Measurements from ENCODE around the gene BMPR2. TPM values are rescaled to one million over a fixed set of nuclear protein-coding genes. Genes with fewer than 3 reads are reported as not detected.

The BMPR2 gene
- total and polyA plus RNA-seq, 7 donors = 2.5 to 74.9 (median 49.9) TPM

DNA sequence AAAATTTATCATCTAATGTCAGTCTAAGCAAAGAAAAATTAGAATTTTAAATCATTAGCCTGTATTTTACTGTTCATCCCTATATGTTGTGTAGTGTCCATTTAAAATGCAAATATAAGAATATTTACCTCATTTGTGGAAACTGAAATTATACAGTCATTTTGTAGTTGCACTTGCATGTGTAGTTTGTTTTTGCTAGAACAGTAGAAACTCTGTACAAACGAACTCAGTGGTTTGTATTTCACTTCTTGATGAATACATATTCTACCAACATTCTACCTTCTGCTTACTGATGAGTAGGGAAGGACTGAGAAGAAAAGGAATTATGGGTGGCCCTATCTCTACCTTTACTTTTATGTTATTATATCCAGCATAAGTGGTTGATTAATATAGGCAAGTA lies 29.7 kb downstream of the BMPR2 start:
- no peak for DNase-seq

DNA sequence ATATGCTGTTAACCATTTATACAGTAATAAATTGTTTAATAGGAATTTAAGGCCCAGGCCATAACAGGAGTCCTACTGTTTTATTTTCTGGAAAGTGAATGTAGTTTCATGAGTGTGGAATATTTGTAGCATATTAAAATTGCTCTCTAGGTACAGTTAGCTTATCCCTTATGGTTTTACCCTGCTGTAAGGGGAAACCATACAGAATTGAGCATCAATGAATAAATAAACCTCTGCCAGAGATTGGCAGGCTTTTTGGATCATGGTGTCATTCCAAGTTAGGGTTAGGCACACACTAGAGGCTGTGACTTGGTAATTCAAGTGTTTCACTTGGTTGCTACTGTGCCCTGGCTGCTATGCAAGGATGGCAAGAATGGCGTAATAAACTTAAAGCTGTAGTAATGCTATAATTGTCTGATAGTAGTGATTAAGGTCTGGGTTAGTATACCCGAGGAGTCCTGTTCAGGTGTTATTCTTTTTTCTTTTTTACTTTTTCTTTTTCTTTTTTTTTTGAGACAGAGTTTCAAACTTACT lies 30.4 kb downstream of the BMPR2 start:
- no peak for DNase-seq
- Histone ChIP-seq H3K9me3 (no peaks in the 10 kb centered on the region), H3K4me3 (no peak overlapping the region), H3K4me1 (peaks cover 0 to 7% (median 0%) of the 10 kb centered on the region in 4 donors), H3K36me3 (no peaks in the 10 kb centered on the region), H3K27ac (no peak overlapping the region), H3K27me3 (no peaks in the 10 kb centered on the region)
- TF ChIP-seq POLR2A (IDR thresholded peaks at IDR 0.05) (no peak), EP300 (IDR thresholded peaks at IDR 0.05) (no peak), POLR2AphosphoS5 (IDR thresholded peaks at IDR 0.05) (no peak)
- TF ChIP-seq, protein P1, sequence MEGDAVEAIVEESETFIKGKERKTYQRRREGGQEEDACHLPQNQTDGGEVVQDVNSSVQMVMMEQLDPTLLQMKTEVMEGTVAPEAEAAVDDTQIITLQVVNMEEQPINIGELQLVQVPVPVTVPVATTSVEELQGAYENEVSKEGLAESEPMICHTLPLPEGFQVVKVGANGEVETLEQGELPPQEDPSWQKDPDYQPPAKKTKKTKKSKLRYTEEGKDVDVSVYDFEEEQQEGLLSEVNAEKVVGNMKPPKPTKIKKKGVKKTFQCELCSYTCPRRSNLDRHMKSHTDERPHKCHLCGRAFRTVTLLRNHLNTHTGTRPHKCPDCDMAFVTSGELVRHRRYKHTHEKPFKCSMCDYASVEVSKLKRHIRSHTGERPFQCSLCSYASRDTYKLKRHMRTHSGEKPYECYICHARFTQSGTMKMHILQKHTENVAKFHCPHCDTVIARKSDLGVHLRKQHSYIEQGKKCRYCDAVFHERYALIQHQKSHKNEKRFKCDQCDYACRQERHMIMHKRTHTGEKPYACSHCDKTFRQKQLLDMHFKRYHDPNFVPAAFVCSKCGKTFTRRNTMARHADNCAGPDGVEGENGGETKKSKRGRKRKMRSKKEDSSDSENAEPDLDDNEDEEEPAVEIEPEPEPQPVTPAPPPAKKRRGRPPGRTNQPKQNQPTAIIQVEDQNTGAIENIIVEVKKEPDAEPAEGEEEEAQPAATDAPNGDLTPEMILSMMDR (IDR thresholded peaks at IDR 0.05) = no peak
- intact Hi-C loops (cut with DNase I) = no loop called here
- 88 to 94% methylated on average over 2 of the region's 2 CpGs for WGBS, 2 donors

More for the DNA sequence above, 29.7 kb downstream of the BMPR2 start:
- TF ChIP-seq POLR2AphosphoS5 (IDR thresholded peaks at IDR 0.05) (no peak), EP300 (IDR thresholded peaks at IDR 0.05) (no peak)
- TF ChIP-seq, protein P1 (IDR thresholded peaks at IDR 0.05) = no peak
- 63 to 75% methylated on average over 1 of the region's 1 CpG for WGBS, 2 donors
- Histone ChIP-seq H3K27ac (no peak overlapping the region), H3K4me3 (no peak overlapping the region), H3K9me3 (no peaks in the 10 kb centered on the region), H3K27me3 (no peaks in the 10 kb centered on the region), H3K4me1 (peaks cover 0 to 7% (median 0%) of the 10 kb centered on the region in 4 donors), H3K36me3 (no peaks in the 10 kb centered on the region)
- intact Hi-C loops (cut with DNase I) = no loop called here

DNA sequence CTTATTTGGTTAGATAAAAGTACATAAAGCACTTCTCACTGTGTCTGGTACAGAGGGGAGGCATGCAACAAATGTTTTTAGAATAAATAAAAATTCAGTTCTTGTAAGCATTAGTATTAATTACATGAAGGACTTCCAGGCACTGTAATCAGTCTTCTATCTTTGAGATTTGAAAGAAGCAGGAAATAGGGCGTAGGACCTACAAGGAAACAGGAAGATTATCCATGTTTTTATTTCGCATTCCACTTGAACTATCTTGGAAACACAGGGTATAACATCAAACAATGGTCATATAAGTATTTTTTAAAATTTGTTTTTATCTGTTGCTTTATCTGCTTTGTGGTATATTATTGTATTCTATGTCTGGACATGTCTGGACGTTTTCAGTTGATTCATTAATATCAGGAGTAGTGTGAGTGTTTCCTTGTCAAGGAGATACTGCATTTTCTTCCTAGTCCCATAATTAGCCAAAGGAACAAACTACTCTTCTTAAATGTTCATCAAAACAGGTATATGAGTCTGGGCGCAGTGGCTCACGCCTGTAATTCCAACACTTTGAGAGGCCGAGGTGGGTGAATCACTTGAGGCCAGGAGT lies 32.5 kb downstream of the BMPR2 start:
- no peaks in the 10 kb centered on the region for H3K27me3 ChIP-seq
- TF ChIP-seq, protein P1 (IDR thresholded peaks at IDR 0.05) = no peak
- TF ChIP-seq POLR2A (IDR thresholded peaks at IDR 0.05) (no peak), POLR2AphosphoS5 (IDR thresholded peaks at IDR 0.05) (no peak), EP300 (IDR thresholded peaks at IDR 0.05) (no peak)
- no peaks in the 10 kb centered on the region for H3K9me3 ChIP-seq
- intact Hi-C loops (cut with DNase I) = no loop called here
- no peaks in the 10 kb centered on the region for H3K36me3 ChIP-seq
- H3K27ac ChIP-seq = no peak overlapping the region
- no peak for DNase-seq
- WGBS, 2 donors = 75 to 81% methylated on average over 6 of the region's 6 CpGs
- H3K4me3 ChIP-seq = no peak overlapping the region
- H3K4me1 ChIP-seq = peaks cover 0 to 7% (median 0%) of the 10 kb centered on the region in 4 donors

DNA sequence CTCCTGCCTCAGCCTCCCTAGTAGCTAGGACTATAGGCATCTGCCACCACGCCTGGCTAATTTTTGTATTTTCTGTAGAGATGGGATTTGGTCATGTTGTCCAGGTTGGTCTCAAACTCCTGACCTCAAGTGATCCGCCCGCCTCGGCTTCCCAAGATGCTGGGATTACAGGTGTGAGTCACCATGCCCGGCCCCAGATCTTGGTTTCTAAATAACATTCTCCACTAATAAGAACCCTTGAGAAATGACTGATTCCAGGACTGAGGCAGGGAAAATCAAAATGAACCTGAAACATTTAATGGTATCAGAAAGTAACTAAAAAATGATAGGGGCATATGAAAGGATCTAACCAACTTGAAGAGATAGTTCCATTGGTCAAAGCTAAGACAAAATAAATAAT lies 34.0 kb downstream of the BMPR2 start:
- no peak overlapping the region for H3K27ac ChIP-seq
- H3K4me3 ChIP-seq = no peak overlapping the region
- TF ChIP-seq POLR2A (IDR thresholded peaks at IDR 0.05) (no peak), EP300 (IDR thresholded peaks at IDR 0.05) (no peak), POLR2AphosphoS5 (IDR thresholded peaks at IDR 0.05) (no peak)
- TF ChIP-seq, protein P1 (IDR thresholded peaks at IDR 0.05) = no peak
- no peak for DNase-seq
- 90 to 92% methylated on average over 5 of the region's 5 CpGs for WGBS, 2 donors
- intact Hi-C loops (cut with DNase I) = no loop called here
- H3K36me3 ChIP-seq = no peaks in the 10 kb centered on the region
- H3K27me3 ChIP-seq = no peaks in the 10 kb centered on the region
- H3K4me1 ChIP-seq = peaks cover 0 to 7% (median 2%) of the 10 kb centered on the region in 4 donors
- H3K9me3 ChIP-seq = no peaks in the 10 kb centered on the region

Measured in sigmoid colon (tissue), 7 donors.